T-cell (primary cell): ENCODE data around the gene RTP5. TPM values are rescaled to one million over a fixed set of nuclear protein-coding genes. Genes with fewer than 3 reads are reported as not detected.

Experiments used
- ATAC-seq, 4 experiments: fragments of 200-7000 bp in 3 of 4; fragments of 150-1000 bp in 1 of 4; cut with Tn5 transposase; replicated peaks in 1 of 4; 1 replicate in 3 of 4; 2 replicates in 1 of 4; pipeline ENCODE4 v1.10.0; 2021; ENCODE audit warnings: moderate library complexity in 3 of 4, mild to moderate bottlenecking in 2 of 4, moderate number of reproducible peaks in 1 of 4
- CTCF ChIA-PET, 2 donors: fragments of 300-600 bp; sonication (Branson Sonifier 250); formaldehyde crosslinking; loops; one replicate each; lab custom pipeline; 2022; ENCODE audit warnings: antibody characterized with exemption in 2 of 2; lab: Charles Lee
- POLR2A ChIA-PET, 2 donors: fragments of 300-600 bp; sonication (Branson Sonifier 250); formaldehyde crosslinking; loops; one replicate each; lab custom pipeline; 2022; ENCODE audit warnings: antibody characterized with exemption in 2 of 2; lab: Charles Lee
- DNase-seq, 35 experiments: peaks; one replicate each; pipeline versions ENCODE4 v3.0.0 to v3.0.0-alpha.2; 2013 to 2023
- H3K27ac ChIP-seq: one replicate; pipeline ENCODE4 v1.5.1; 2013; ENCODE audit warnings: low read length
- H3K27me3 ChIP-seq, 2 experiments: replicated peaks in 1 of 2; 1 replicate in 1 of 2; 2 replicates in 1 of 2; pipeline versions ENCODE4 v1.6.1 to v1.7.0; 2013; ENCODE audit warnings: low read length in 1 of 2, mixed read lengths in 1 of 2; ENCODE audit not compliant: control insufficient read depth in 2 of 2, insufficient read depth in 2 of 2; ENCODE audit errors: extremely low read depth in 1 of 2
- H3K36me3 ChIP-seq, 2 donors: 1 replicate in 1 of 2; 2 replicates in 1 of 2; pipeline versions ENCODE4 v1.6.1 to v1.7.0; 2013; ENCODE audit warnings: low read length in 1 of 2; ENCODE audit not compliant: control insufficient read depth in 2 of 2, insufficient read depth in 1 of 2; ENCODE audit errors: extremely low read depth in 1 of 2
- H3K4me1 ChIP-seq, 2 experiments: 1 replicate in 1 of 2; 2 replicates in 1 of 2; pipeline versions ENCODE4 v1.6.1 to v1.7.0; 2013; ENCODE audit warnings: low read length in 2 of 2, mixed read lengths in 1 of 2; ENCODE audit not compliant: insufficient read depth in 2 of 2, control insufficient read depth in 1 of 2; ENCODE audit errors: extremely low read depth in 1 of 2
- H3K4me3 ChIP-seq, 2 donors: 1 replicate in 1 of 2; 2 replicates in 1 of 2; pipeline versions ENCODE4 v1.5.1 to v1.7.0; 2013; ENCODE audit warnings: mild to moderate bottlenecking in 2 of 2, low read length in 1 of 2, moderate library complexity in 1 of 2; ENCODE audit not compliant: control insufficient read depth in 1 of 2; ENCODE audit errors: extremely low read depth in 1 of 2
- H3K9me3 ChIP-seq: 2 replicates; pipeline ENCODE4 v1.7.0; 2013
- H3K27ac Mint-ChIP-seq, 2 donors: one replicate each; pipeline ENCODE4 v1.8.0; 2020 to 2021; ENCODE audit warnings: mild to moderate bottlenecking in 2 of 2, mixed read lengths in 2 of 2
- H3K27me3 Mint-ChIP-seq, 2 donors: one replicate each; pipeline ENCODE4 v1.8.0; 2021 to 2022; ENCODE audit warnings: mixed read lengths in 2 of 2
- H3K36me3 Mint-ChIP-seq: one replicate; pipeline ENCODE4 v1.8.0; 2021; ENCODE audit warnings: mixed read lengths
- H3K4me1 Mint-ChIP-seq, 3 donors: one replicate each; pipeline ENCODE4 v1.8.0; 2020 to 2022; ENCODE audit warnings: mixed read lengths in 3 of 3, mild to moderate bottlenecking in 1 of 3
- H3K4me3 Mint-ChIP-seq, 3 donors: one replicate each; pipeline ENCODE4 v1.8.0; 2020 to 2022; ENCODE audit warnings: mild to moderate bottlenecking in 3 of 3, mixed read lengths in 3 of 3, moderate library complexity in 3 of 3
- H3K9me3 Mint-ChIP-seq, 3 donors: one replicate each; pipeline ENCODE4 v1.8.0; 2020 to 2022; ENCODE audit warnings: mixed read lengths in 3 of 3
- whole genome bisulfite sequencing: methylation state at CpG from one replicate; pipeline ENCODE4 v1.1.5; 2013; ENCODE audit warnings: missing lambda C conversion rate; ENCODE audit not compliant: insufficient coverage; 5-methylcytosine and 5-hydroxymethylcytosine counted together
- total RNA-seq, 35 experiments: library from RNA in 6 of 35; stranded (reverse) in 6 of 35; fragments of 120-200 nt in 1 of 35; gene quantifications; one replicate each; pipeline versions ENCODE4 v1.2.1 to v1.2.4 and lab custom pipeline; 2013 to 2026

Gene RTP5
- total RNA-seq, 5 donors from 2014 or later (not counting 1 experiment from before 2014, with no cell fraction given) = 0.26 to 1.4 (median 1.3) TPM

DNA sequence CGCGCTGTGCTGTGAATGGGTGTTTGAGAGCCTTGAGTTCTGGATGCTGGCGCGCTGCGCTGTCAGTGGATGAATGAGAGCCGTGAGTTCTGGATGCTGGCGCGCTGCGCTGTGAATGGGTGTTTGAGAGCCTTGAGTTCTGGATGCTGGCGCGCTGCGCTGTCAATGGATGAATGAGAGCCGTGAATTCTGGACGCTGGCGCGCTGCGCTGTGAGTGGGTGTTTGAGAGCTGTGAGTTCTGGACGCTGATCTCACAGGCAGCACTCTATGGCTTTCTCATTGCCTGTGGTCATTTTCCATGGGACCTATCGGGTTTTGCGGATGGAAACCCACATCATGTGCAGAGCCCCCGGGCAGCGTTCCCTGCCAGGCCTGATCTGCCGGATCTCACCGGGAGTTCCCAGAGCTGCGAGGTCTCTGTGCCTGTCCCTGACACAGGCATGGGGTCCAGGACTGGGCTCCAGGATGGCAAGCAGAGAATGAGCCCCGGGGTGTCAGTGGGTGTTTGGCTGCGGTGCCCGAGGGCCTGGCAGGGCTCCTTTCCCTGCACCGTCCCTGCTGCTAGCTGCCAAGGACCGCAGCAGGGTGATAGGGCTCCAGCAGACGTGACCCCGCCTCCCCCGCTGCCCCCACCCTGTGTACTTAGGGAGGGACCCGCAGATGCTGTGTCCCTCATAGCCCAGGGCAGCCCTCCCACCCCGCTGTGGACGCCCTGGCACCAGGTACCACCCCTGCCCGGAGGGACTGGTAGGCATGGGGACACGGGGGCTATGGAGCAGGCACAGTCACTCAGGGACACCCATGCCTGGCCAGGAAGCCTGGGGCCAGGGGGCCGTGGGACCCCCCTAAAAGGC is 20.5 kb upstream of the RTP5 start:
- Histone ChIP-seq H3K36me3 (peaks cover 0 to 5% of the 10 kb centered on the region in 2 donors), H3K4me3 (no peak overlapping the region), H3K9me3 (no peaks in the 10 kb centered on the region), H3K27ac (no peak overlapping the region), H3K4me1 (peaks cover 8 to 27% of the 10 kb centered on the region in 2 experiments), H3K27me3 (peaks cover 0 to 10% of the 10 kb centered on the region in 2 experiments)
- POLR2A ChIA-PET = no interaction called here
- CTCF ChIA-PET = no interaction called here
- Mint-ChIP-seq H3K9me3 (no peaks in the 10 kb centered on the region), H3K36me3 (no peaks in the 10 kb centered on the region), H3K4me3 (no peak overlapping the region), H3K27ac (no peak overlapping the region), H3K4me1 (peaks cover 20 to 22% (median 21%) of the 10 kb centered on the region in 3 donors), H3K27me3 (peaks cover 0 to 2% of the 10 kb centered on the region in 2 donors)
- 88% methylated on average over 37 of the region's 39 CpGs for WGBS
- DNase-seq (no peak), ATAC-seq (no peak)

GRCh38 chr2:241849616-241850543 is 19.6 kb upstream of the RTP5 start:
- Mint-ChIP-seq H3K9me3 (no peaks in the 10 kb centered on the region), H3K36me3 (no peaks in the 10 kb centered on the region), H3K27ac (no peak overlapping the region), H3K27me3 (peaks cover 0 to 2% of the 10 kb centered on the region in 2 donors), H3K4me3 (no peak overlapping the region), H3K4me1 (peaks cover 15 to 18% (median 16%) of the 10 kb centered on the region in 3 donors)
- CTCF ChIA-PET = no interaction called here
- no peaks in the 10 kb centered on the region for H3K9me3 ChIP-seq
- ATAC-seq (no peak), DNase-seq (no peak)
- H3K27ac ChIP-seq = no peak overlapping the region
- WGBS = 100% methylated on average over 2 of the region's 16 CpGs
- H3K36me3 ChIP-seq = peaks cover 0 to 5% of the 10 kb centered on the region in 2 donors
- H3K4me1 ChIP-seq = peaks cover 4 to 29% of the 10 kb centered on the region in 2 experiments
- no peak overlapping the region for H3K4me3 ChIP-seq
- POLR2A ChIA-PET = no interaction called here
- H3K27me3 ChIP-seq = peaks cover 0 to 7% of the 10 kb centered on the region in 2 experiments

GRCh38 chr2:241850544-241851324 is 18.8 kb upstream of the RTP5 start:
- Mint-ChIP-seq H3K4me1 (peaks cover 7 to 11% (median 10%) of the 10 kb centered on the region in 3 donors), H3K27me3 (peaks cover 0 to 2% of the 10 kb centered on the region in 2 donors), H3K27ac (no peak overlapping the region), H3K4me3 (no peak overlapping the region), H3K9me3 (no peaks in the 10 kb centered on the region), H3K36me3 (no peaks in the 10 kb centered on the region)
- Histone ChIP-seq H3K27me3 (peaks cover 0 to 7% of the 10 kb centered on the region in 2 experiments), H3K9me3 (no peaks in the 10 kb centered on the region), H3K36me3 (peaks cover 0 to 5% of the 10 kb centered on the region in 2 donors), H3K4me3 (no peak overlapping the region), H3K27ac (no peak overlapping the region), H3K4me1 (peaks cover 0 to 32% of the 10 kb centered on the region in 2 experiments)
- WGBS = 93% methylated on average over 20 of the region's 27 CpGs
- CTCF ChIA-PET = interaction anchor here in 1 of 2 donors (0.6 kb wide), 1 partner anchor 1641 kb away, joined by 3 read pairs; no protein-coding TSS in a partner anchor
- DNase-seq = no peak
- POLR2A ChIA-PET = no interaction called here
- ATAC-seq = no peak

- no peak overlapping the region for H3K27ac Mint-ChIP-seq
- Histone ChIP-seq H3K27me3 (peaks cover 0 to 7% of the 10 kb centered on the region in 2 experiments), H3K9me3 (no peaks in the 10 kb centered on the region), H3K36me3 (peaks cover 0 to 5% of the 10 kb centered on the region in 2 donors), H3K4me1 (peaks cover 0 to 33% of the 10 kb centered on the region in 2 experiments), H3K4me3 (no peak overlapping the region), H3K27ac (no peak overlapping the region)
- H3K4me1 Mint-ChIP-seq = peaks cover 2 to 10% (median 4%) of the 10 kb centered on the region in 3 donors
- ChIA-PET CTCF (interaction anchor here in 1 of 2 donors (0.5 kb wide), 1 partner anchor 22 kb away, joined by 4 read pairs; no protein-coding TSS in a partner anchor), POLR2A (no interaction called here)
- H3K27me3 Mint-ChIP-seq = peaks cover 0 to 2% of the 10 kb centered on the region in 2 donors
- DNase-seq (no peak), ATAC-seq (no peak)
- no peak overlapping the region for H3K4me3 Mint-ChIP-seq
- H3K36me3 Mint-ChIP-seq = no peaks in the 10 kb centered on the region
- 94% methylated on average over 21 of the region's 26 CpGs for WGBS
- H3K9me3 Mint-ChIP-seq = no peaks in the 10 kb centered on the region
Observed at GRCh38 chr2:241851325-241852115, 18.0 kb upstream of the RTP5 start.

DNA sequence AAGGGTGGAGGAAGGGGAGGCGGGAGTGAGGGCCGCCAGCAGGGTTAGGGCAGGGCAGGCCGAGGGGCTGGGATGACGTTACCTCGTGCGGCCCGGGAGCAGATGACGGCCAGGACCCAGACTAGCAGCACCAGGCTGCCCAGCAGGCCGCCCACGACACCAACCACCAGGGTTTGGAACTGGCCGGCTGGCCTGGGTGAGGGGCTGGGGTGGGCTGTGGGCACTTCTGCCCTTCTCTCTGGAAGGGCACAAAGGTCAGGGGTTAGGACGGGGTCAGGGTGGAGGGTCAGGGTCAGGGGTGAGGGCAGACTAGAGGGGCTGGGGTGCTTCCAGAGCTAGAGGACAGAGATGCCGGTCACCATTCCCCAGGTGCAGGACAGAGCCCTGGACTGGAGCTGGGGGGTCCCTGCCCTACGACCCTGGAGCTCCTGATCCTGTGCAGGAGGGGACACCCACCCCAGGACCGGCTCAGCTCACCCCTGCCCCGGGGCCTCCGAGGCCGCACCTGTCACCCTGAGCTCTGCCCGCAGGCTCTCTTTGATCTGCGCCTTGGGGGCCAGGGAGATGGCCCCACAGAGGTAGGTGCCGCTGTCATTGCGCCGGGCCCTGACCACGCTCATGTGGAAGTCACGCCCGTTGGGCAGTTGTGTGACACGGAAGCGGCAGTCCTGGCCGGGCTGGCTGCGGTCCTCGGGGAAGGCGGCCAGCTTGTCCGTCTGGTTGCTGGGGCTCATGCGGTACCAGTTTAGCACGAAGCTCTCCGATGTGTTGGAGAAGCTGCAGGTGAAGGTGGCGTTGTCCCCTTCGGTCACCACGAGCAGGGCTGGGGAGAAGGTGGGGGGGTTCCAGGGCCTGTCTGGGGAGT is 17.2 kb upstream of the RTP5 start:
- Mint-ChIP-seq H3K27ac (no peak overlapping the region), H3K36me3 (no peaks in the 10 kb centered on the region)
- CTCF ChIA-PET = interaction anchor here in 1 of 2 donors (0.5 kb wide), 1 partner anchor 21 kb away, joined by 4 read pairs; no protein-coding TSS in a partner anchor

More for the DNA sequence above, 17.2 kb upstream of the RTP5 start:
- ATAC-seq (no peak), DNase-seq (peak in 1 of 35 experiments; percentile 19)
- H3K27me3 Mint-ChIP-seq = no peaks in the 10 kb centered on the region
- H3K9me3 Mint-ChIP-seq = no peaks in the 10 kb centered on the region
- Histone ChIP-seq H3K4me1 (peaks cover 0 to 41% of the 10 kb centered on the region in 2 experiments), H3K4me3 (no peak overlapping the region), H3K27me3 (peaks cover 0 to 7% of the 10 kb centered on the region in 2 experiments), H3K27ac (no peak overlapping the region), H3K9me3 (no peaks in the 10 kb centered on the region), H3K36me3 (peaks cover 0 to 5% of the 10 kb centered on the region in 2 donors)
- POLR2A ChIA-PET = no interaction called here
- no peak overlapping the region for H3K4me3 Mint-ChIP-seq
- WGBS = 91% methylated on average over 35 of the region's 39 CpGs
- peaks cover 6 to 13% (median 6%) of the 10 kb centered on the region in 3 donors for H3K4me1 Mint-ChIP-seq
